GM19468 (cell line): ENCODE results near the gene BLMH.
"Not testable (repeated sequence)": the region's sequence is repeated elsewhere in the genome, so short reads cannot be mapped to it uniquely, and the experiment has no call there.

ENCODE experiments used
- ATAC-seq: cut with Tn5 transposase; IDR thresholded peaks from one replicate; pipeline ENCODE4 v1.9.1; 2021; ENCODE audit warnings: mild to moderate bottlenecking, moderate library complexity, moderate number of reproducible peaks; ENCODE audit not compliant: unreplicated experiment; ENCODE audit errors: extremely low read depth

The BLMH gene

DNA sequence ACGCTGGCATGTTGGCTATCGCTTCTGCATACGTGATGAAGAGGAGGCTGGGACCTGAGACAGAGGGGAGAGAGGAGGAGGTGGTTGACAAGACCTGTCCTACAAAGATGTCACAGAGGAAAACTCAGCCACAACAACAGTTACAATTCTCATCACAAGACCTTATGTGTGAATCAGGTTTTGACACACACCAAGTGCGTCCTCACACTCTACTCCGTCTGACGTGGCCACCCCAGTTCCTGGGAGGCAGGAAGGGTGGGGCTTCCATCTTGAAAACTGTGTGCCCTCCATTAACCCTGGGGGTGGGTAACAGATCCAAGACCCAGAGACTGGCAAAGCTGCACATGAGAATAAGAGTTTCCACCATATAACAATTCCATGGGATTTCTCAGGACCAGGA is 80.4 kb downstream of the BLMH start:
- ATAC-seq: no peak

DNA sequence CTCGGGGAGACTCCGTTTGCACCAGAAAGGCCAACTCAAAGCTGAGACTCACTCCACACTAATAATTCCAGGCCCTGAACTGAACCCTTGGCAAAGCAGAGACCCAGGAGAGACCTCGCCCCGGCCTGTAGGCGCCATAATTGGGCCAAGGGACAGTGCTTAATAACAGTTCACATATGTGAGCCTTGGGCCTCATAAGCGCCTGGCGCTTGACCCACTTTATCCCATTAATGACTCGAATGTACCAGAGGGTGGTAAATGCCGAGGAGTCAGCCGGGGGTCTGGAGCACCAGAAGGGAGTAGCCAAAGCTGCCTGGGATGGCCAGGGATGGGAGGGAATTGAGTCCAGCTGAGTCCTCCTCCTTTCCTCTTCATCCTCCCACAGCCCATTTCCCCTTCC is 80.8 kb downstream of the BLMH start:
- no peak for ATAC-seq

DNA sequence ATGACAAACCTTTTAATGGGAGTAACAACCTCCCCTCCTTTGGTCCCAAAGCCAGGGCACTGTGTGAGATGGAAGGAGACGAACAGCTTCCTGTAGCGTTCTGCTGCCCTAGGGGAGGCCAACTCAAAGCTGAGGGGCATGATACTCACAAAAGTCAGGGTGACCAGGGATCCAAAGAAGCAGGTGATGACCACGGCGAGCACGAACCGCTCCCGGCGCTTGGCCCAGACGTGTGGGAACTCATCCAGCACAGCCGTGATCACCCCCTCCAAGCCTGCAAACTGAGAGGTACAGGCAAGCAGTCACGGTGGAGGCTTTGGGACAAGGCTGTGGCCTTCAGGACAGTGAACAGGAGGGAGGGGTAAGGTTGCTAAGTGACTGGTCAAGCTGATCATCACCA is 81.4 kb downstream of the BLMH start:
- no peak for ATAC-seq

DNA sequence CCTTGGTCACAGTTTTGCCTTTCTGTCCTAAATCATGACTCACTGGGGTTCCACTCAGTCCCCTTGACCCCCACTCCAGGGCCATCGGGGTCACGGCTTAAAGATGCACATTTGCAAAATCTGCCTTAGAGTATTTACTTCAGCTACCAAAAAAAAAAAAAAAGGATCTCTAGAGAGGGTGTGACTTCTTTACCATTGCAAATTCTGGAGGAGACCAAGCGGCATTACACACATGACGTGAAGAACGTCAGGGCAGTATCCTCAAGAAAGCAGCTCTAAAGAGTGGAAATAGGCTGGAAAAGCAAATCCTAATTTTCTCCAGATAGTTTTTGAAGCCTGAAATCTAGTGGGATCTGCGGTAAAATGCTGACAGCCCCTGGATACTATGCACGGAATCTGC is 81.8 kb downstream of the BLMH start:
- no peak for ATAC-seq

DNA sequence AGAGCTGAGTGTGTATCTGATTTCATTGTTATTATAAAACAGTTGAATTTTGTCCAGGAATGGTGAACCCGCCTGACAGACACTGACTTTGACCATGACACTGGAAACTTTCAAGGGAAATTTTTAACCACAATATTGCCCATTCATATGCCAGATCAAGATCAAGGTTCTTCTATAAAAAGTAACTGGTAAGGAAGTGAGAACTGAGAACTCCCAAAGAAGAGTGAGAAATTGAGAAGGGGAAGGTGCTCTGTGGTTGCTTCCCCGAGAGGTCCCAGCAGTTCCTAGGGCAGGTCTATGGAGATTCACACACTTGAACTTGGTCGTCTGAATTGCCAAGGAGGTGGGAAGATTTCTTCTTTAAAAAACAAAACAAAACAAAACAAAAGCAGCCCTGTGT is 83.5 kb downstream of the BLMH start:
- ATAC-seq: no peak

DNA sequence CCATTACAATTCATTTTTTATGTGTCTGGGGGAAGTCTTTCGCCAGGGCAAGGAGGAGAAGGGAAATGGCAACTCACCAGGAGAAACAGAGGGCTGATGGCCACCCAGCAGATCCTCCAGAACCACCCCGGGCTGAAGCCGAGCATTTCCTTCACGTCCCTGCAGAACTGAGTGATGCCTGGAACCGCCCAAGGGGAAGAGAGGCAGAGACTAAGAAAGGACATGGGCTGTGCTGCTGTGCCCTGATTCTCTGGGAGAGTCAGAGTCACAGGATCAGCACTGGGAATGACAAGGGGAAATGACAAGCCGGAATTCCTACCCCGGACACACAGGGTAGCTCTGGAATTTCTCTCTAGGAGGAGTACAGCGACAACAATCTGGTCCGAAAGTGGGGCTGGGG is 84.1 kb downstream of the BLMH start:
- no peak for ATAC-seq

DNA sequence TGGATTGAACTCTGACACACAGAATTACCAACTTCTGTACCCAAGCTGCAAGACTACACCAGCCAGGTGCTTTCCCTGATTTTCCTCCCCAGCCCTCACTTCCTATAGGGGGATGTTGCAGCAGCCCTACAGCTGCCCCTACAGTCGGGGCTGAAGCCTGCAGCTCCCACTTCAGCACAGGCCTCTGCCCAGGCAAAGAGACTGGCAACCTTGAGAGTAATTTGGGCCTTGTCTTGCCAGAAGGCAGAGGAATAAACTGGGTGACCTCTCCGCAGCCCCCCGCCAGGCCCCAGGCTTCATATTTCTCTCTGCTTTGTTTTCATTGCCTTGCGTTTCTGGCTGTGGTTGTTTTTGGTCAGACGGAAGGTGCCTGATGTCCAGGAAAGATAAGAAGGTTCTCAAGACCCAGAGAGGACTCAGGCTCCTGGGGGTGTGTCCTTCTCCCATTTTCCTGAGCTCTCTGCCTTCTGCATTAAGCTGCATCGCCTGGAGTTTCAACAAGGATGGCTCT is 88.2 kb downstream of the BLMH start:
- ATAC-seq: no peak

DNA sequence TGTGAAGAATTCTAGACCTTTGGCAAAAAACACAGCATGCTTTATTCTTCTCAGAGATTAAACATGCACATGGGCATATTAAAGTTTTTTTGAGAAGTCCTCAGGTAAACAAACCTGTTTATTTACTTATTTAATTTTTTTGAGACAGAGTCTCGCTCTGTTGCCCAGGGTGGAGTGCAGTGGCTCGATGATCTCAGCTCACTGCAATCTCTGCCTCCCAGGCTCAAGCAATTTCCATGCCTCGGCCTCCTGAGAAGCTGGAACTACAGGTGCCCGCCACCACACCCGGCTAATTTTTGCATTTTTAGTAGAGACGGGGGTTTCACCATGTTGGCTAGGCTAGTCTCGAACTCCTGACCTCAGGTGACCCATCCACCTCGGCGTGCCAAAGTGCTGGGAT is 91.1 kb downstream of the BLMH start:
- ATAC-seq: not testable (repeated sequence)

DNA sequence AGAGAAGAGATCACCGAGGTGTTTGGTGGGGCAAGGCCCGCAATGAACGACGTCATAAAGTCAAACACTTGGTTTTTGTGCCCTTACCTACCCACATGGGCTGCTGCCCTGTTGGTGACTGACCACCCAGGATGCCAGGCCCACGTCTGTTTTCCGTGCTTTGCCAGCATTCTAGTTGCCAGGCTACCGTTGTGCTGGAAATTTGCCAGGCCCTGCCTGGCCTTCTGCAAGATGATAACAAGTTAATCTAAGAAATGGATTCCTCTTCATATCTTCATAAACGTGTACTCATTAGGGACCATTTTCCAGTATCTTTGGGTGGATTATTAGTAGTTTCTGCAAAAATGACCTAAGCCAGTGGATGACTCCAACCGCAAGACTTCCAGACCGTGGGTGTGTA is 91.6 kb downstream of the BLMH start:
- no peak for ATAC-seq

DNA sequence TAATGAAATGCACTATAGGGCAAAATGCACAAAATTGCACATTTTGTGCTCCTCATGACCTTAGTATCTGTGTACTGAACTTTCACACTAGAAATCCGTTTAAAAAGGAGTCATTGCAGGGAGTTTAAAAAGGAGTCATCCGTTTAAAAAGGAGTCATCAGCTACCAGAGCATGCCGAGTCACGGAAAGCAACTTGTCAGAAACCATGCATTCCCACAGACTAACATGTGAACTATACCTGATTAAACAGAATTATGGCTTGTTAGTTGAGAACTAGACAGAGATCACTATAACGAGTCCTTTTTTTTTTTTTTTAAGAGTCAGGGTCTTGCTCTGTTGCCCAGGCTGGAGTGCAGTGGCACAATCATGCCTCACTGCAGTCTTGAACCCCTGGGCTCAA is 92.1 kb downstream of the BLMH start:
- no peak for ATAC-seq
